ENCODE measurements around the gene KLHDC7A. TPM values are rescaled to one million over a fixed set of nuclear protein-coding genes. Genes with fewer than 3 reads are reported as not detected.

Gene KLHDC7A
- total RNA-seq, 1 donor from 2014 or later: not detected

DNA sequence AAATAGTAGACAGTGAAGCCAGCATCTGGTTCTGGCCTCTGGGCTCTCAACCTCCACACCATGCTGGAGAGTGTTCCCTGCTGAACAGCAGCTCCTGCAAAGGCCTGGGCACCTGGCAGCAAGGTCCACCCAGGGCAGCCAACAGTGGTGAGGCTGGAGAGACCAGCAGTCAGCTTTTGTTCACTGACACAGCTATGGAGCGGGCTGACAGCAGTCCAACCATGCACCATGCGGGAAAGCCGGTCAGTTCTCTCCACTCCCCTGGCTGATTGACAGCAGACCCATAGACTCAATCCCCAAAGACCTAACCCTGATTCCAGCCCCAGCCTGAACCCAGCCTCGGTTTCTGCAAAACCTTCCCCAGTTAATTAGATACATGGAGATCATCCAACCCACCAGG is 49.0 kb downstream of the KLHDC7A start:
- H3K4me3 ChIP-seq: no peak overlapping the region
- H3K36me3 ChIP-seq: no peaks in the 10 kb centered on the region
- no peak for TF ChIP-seq CTCF (IDR thresholded peaks at IDR 0.05; ENCODE audit: borderline replicate concordance)
- H3K27ac ChIP-seq (replicated peaks): no peak overlapping the region
- DNase-seq: no peak
- H3K4me1 ChIP-seq: no peaks in the 10 kb centered on the region
- intact Hi-C loops (cut with micrococcal nuclease): no loop called here
- H3K9me3 ChIP-seq (replicated peaks): no peaks in the 10 kb centered on the region
- peaks cover 83% of the 10 kb centered on the region for H3K27me3 ChIP-seq (ENCODE audit: low read depth)

DNA sequence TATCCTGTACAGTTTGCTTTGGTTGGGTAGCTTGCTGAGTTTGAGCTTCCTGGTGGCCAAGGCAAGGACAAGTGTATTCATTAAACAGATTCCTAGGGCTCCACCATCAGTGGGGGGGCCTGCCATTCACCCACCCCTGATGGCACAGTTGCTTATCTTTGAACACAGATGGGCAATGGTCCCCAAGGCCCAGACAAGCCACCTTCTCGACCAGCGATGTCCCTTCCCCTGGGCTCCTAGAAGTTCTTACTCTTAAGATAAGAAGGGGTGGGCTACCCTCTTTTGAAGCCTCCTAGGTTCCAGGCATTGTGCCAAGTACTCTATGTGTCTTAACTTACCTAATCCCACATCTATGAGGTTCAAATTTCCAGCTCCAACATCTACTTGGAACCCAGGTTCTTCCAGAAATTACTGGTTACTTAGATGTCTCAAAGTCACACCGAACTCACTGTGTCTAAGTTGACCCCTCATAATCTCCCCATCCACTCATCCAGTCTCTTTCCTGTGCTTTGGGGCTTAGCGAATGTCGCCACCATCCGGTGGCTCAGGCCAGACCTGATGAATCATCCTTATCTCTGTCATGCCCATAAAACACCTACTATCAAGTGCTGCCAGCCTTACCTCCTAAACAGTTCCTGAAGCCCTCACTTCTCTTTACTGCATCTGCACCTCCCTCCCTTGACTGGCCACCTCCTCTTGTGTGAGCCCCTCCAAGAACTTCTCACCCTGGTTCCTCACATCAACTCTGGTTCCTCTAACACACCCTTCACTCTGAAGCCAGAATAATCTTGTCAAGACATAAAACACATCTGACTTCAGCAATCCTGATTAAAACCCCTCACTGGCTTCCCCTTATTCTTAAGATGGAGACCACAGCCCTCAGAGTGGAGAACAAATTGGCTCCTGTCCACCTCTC is 50.1 kb downstream of the KLHDC7A start:
- Histone ChIP-seq H3K4me3 (no peak overlapping the region), H3K4me1 (no peaks in the 10 kb centered on the region), H3K36me3 (no peaks in the 10 kb centered on the region), H3K27me3 (ENCODE audit: low read depth) (peaks cover 87% of the 10 kb centered on the region), H3K9me3 (replicated peaks) (no peaks in the 10 kb centered on the region), H3K27ac (replicated peaks) (no peak overlapping the region)
- no peak for DNase-seq
- intact Hi-C loops (cut with micrococcal nuclease): no loop called here
- no peak for TF ChIP-seq CTCF (IDR thresholded peaks at IDR 0.05; ENCODE audit: borderline replicate concordance)

GRCh38 chr1:18531503-18531845 is 50.7 kb downstream of the KLHDC7A start:
- H3K36me3 ChIP-seq: no peaks in the 10 kb centered on the region
- H3K4me3 ChIP-seq: no peak overlapping the region
- DNase-seq: no peak
- intact Hi-C loops (cut with micrococcal nuclease): no loop called here
- TF ChIP-seq CTCF (IDR thresholded peaks at IDR 0.05; ENCODE audit: borderline replicate concordance): no peak
- H3K27me3 ChIP-seq (ENCODE audit: low read depth): peaks cover 87% of the 10 kb centered on the region
- H3K9me3 ChIP-seq (replicated peaks): no peaks in the 10 kb centered on the region
- no peak overlapping the region for H3K27ac ChIP-seq (replicated peaks)
- no peaks in the 10 kb centered on the region for H3K4me1 ChIP-seq

GRCh38 chr1:18532390-18533170 is 51.9 kb downstream of the KLHDC7A start:
- intact Hi-C loops (cut with micrococcal nuclease): no loop called here
- no peaks in the 10 kb centered on the region for H3K4me1 ChIP-seq
- no peak overlapping the region for H3K4me3 ChIP-seq
- no peaks in the 10 kb centered on the region for H3K36me3 ChIP-seq
- no peak for TF ChIP-seq CTCF (IDR thresholded peaks at IDR 0.05; ENCODE audit: borderline replicate concordance)
- no peak overlapping the region for H3K27ac ChIP-seq (replicated peaks)
- no peak for DNase-seq
- no peaks in the 10 kb centered on the region for H3K9me3 ChIP-seq (replicated peaks)
- peaks cover 87% of the 10 kb centered on the region for H3K27me3 ChIP-seq (ENCODE audit: low read depth)

DNA sequence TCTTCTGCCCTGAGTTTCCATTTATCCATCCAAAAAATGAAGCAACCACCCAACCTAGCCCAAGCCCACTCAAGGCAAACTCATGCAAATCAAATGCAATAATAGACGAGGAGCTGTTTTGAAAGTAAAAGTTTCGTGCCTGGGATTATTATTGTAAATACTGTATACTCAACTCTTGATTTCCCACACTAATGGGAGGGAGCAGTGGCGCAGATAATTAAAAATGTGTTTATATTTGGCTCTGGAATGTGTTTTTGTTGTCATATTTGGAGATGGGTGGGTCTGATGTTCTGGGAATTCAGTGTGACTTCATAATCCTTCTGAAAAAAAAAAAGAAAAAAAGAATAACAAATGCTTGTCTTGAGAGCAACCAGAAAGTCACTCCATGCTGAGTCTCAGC is 52.5 kb downstream of the KLHDC7A start:
- no peak for TF ChIP-seq CTCF (IDR thresholded peaks at IDR 0.05; ENCODE audit: borderline replicate concordance)
- H3K4me1 ChIP-seq: no peaks in the 10 kb centered on the region
- H3K27ac ChIP-seq (replicated peaks): no peak overlapping the region
- no peak overlapping the region for H3K4me3 ChIP-seq
- intact Hi-C loops (cut with micrococcal nuclease): no loop called here
- no peak for DNase-seq
- H3K9me3 ChIP-seq (replicated peaks): no peaks in the 10 kb centered on the region
- no peaks in the 10 kb centered on the region for H3K36me3 ChIP-seq
- H3K27me3 ChIP-seq (ENCODE audit: low read depth): peaks cover 89% of the 10 kb centered on the region

Data from left ventricle myocardium inferior (tissue), 1 donor.